Nucleus accumbens (tissue), 56 donors: ENCODE measurements around the gene SPRTN.

Experiments used
- DNase-seq, 56 donors: peaks; one replicate each; lab custom pipeline; 2025; lab: John Stamatoyannopoulos, UW

SPRTN gene

DNA sequence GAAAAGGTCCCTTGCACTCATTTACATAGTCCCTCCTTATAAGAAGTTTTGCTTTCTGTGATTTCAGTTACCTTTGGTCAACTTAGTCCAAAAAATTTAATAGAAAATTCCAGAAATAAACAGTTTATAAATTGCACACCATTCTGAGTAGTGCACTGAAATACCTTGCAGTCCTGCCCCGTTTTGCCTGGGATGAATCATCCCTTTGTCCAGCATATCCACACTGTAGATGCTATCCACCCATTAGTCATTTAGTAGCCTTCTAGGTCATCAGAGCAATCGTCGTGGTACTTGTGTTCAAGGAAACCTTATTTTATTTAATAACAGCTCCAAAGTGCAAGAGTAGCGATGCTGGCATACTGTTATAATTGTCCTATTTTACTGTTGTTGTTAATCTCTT, 38.0 kb downstream of the SPRTN start:
- DNase-seq: no peak

DNA sequence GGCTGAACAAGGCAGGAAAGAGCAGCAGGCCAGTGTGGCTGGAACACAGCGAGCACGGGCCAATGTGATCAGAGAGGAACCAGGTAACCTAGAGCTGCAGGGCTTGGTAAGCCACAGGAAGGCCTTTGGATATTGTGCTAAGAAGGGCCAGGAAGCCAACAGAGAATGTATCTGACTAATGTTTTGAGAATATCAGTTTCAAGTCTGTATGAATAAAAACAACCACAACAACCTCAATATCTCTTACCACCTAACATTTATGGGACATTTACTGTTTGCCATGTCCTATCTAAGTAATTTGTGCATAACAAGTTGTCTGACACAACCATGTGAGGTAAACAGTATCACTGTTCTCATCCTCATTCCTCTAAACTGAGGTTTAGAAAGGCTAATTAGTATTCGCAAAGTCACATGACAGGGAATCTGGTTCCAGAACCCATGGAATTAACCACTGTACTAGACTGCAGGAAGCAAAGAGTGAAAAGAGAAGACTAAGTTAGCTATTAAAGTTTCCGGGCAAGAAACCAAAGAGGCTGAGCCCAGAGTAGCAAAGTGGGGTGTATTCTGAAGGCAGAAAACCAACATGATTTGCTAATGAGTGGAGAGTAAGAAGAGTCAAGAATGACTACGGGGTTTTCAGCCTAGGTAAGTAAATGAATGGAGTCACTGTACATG, 38.9 kb downstream of the SPRTN start:
- DNase-seq: no peak

DNA sequence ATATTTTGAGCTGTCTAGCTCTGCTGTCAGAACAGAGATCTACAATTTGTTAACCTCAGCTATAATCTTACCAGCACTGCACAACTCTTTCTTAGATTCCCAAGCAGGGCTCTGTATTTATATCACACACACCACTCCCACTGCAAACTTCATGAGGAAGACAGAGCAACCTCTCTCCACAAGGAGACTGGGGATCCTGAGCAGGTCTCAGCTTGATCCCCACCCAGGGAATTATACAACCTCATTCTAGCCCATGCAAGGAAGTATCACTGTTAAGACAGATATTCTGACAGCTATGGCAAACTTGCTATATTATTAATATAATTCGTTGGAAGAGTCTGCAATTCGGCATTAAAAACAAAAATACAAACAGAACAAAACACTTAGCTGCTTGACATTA, 43.6 kb downstream of the SPRTN start:
- DNase-seq: no peak

DNA sequence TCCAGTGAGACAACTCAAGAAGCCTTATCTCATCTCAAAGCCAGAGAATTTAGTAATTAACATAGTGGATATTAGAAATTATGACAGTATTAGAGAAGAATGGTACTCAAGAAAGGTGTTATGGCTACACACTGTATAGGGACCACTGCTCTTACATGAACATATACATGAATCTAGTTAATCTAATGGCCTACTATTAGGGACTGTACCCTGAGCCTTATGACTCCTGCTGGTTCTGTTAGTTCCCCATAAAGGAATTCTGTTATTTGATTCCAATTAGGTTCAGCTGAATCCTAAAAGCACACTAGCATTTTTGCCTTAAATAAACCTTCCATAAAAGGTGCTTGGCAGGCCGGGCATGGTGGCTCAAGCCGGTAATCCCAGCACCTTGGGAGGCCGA, 44.3 kb downstream of the SPRTN start:
- no peak for DNase-seq

DNA sequence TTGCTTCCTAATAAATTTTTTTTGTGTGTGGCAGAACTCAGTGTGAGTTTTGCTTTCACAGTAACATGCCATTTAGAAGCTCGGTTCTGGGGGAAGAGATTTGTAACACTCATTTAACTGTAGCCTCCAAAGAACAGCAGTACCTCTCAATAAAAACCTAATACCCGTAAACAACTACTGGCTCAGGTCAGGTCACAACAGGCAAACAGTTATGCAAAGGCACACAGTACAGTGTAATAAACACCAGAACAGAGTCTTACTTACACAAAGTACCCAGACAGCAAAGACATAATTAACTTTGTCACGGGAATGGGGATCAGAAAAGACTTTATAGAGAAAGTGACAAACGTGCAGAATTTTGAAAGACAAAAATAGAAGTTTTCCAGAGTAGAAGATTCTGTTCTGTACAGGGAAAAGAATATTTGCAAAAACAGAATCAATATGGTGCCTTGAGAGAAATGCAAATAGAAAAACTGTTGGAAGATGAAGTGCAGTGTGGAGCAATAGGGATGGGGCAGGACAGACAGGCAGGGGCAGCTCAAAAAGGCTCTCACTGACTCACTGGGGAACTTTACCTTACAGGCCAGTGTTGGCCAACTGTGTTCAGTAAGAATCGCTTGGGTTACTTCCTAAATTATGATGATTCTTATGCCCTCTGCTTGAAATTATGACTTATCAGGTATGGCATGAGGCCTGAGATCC, 45.2 kb downstream of the SPRTN start:
- no peak for DNase-seq

DNA sequence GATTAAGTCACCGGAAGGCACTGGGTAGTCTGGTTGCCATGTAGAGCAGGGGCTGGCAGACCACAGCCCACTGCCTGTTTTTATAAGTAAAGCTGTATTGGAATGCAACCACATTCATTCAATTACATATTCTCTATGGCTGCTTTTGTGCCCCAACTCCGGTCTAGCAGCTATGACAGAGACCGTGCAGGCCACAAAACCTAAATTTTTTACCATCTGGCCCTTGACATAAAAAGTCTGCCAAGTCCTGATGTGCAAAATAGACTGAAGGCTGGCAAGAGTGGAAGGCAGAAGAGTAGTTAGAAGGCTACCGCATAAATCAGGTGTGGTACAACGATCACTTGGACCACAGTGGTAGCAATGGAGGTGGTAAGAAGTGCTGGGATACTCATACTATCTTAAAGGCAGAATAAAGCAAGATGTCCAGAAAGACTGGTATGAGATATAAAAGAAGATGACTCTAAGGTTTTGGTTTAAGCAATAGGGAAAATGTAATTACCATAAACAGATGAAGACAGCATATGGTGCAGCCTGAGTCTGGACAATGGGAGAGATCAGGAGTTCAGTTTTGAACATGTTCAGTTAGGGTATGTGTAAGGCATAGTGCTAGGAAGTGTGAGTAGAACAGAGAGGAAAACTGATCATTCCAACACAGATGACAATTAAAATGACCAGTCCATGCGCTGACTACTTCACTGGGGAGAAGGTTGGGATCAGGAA, 46.8 kb downstream of the SPRTN start:
- no peak for DNase-seq

DNA sequence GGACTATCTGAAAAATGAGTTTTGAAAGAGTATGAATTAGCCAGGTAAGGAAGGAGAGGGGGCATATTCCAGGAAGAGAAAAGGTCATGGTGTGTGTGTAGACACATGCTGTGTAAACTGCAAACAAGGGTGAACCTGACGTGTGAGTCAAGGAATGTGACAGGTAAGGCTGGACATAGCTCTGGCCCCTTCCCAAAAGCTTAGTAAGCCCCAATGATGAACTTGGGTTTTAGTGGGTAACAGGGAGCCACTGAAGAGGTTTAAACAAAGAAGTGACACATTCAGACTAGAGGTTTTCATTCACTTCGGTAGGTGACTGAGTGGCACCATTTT, 47.3 kb downstream of the SPRTN start:
- no peak for DNase-seq

DNA sequence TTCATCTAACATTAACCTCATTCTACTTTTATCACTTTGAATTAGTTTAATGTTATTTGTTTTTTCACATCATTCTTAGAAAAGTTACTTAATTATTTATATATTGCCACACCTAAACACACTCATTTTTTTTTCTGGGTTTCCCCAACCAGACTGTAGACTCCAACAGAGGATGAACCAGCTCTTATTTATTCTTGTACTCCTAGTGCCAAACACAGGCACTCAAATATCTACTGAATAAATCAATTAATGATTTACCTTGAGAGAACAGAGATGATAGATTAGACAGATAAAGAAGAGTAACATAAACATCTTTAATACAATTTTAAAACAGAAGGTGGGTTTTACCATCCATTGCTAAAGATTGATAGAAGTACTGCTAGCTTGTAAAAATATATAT, 48.4 kb downstream of the SPRTN start:
- no peak for DNase-seq

DNA sequence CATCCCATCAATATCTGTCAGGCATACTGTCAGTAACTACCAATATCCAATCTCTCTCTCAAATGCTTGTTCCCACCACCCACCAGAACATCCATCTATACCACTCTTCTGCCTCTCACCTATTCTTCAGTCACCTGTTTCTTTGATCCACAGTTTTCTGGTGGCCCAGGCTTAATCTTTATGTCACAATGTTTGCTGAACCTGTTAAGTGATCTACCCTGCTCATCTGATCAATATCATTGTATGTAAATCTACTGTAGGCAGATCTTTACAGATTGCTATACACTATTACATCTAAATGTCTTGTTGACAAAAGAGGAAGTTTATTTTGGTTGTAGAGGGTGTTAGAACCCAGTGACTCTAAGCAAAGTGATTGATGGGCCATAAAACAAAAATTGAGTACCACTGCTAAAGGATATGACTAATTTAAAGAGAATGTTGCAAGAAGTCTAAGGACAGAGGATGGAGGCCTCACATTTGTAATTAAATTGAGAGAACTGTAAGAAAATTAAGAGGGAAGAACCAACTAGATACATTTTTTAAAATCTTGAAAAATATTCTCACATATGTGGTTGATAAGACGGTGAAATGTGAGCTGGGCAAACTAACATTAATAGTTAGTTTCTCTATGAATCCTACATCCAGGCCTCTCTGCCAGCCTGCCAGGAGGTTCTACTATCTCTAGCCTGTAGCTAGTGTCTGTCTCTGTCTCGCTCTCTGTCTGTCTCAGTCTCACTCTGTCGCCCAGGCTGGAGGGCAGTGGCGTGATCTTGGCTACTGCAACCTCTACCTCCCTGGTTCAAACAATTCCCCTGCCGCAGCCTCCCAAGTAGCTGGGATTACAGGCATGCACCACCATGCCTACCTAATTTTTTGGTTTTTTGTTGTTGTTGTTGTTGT, 49.9 kb downstream of the SPRTN start:
- no peak for DNase-seq

DNA sequence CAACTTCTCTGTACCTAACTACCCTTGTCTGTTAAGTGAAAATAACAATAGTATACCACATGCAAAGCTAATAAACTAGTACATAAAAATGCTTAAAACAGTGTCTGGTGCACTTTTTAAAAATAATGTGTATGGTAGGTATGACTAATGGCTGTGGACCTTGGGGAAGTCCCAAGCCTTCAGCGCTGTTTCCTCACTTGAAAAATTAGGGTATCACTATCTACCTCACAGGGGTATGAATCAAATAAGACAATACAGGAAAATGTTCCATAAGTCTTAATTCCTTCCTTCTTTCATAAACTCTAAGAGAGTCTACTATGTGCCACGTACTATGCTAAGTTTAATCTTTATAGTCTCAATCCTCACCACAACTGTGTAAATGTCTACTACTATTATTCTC, 52.0 kb downstream of the SPRTN start:
- no peak for DNase-seq

DNA sequence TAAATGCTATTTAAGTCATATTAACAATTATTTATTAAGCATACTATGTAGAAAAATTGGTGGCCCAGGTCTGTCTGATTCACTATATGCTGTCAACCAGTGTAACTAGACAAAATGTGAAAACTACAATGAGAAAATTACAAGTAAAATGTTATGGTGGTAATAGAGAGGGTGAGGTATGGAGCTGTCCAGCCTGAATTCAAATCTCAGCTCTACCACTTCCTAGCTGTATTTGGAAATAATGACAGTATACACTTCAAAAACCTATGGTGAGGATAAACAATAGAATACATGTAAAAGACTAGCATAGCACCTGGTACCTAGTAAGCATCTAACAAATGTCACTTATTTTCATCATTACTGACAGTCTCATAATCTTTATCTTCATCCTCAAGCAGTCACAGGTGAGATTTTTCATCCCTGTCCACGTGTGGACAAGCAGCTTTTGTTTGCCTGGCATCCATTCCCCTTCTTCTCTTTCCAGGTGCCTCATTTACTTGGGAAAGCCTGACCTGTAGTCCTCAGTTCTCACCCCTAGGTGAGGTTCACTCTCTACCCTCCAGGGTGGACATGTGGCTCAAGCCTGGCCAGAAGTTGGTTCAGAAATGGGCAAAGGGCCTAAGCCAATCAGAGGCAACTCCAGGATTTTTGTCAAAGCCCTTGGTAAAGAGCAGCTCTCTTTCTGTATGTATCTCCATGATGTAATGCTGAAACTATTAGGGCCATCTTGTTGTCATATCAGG, 54.5 kb downstream of the SPRTN start:
- DNase-seq: no peak

DNA sequence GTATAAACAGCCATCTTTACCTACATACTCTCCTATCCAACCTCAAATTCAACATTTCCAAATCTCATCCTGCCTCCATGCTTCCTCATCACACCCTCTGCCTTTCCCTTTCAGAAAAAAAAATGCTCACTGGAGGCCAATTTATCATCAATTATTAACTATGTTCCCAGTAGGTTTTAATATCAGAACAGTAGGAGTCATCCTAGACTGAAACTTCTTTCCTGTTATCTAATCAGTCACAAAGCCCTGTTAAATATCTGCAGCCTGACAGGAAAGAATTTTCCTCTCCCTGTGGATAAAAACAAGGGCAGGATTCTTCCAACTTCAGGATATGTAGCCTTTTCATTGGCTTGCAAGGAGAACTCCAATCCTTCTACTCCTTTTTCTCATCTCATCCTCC, 55.6 kb downstream of the SPRTN start:
- no peak for DNase-seq

DNA sequence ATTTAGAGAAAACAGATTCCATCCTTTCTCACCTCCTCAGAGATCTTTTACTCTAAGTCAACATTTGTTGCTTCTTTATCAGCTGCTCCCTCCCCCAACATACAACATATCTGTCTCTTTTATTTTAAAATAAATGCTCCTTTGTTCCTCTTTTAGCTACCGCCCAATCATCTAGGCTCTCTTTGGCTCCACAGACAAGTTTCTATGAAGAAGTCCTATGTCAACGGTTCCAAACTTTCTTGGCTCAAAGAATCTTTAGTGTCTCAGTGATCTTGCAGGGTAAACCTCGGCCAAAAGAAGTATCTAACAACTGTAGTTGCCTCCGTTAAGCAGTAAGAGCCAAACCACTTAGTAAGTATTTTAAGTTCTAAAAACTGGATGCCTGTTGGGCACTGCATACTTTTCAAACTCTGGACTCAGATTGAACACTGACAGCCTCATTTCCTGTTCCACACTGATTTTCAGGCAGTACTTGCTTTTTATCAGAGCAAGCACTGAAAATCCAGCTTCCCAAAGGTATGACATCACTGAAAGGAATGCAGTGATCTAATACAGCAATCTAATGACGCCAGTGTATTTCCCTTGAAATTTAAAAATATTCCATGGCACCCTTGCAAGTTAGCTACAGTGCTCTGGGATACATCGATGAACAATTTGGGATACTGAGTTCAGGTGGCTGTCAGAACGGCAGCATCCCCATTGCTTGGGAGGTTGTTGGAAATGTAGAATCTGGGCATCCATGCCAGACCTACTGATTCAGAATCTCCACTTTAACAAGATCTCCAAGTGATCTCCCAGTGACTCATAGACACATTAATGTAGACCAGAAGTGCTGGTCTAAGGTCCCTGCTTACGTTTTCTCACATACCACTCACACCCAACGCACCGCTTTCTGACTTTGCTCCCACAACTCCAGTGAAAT, 57.2 kb downstream of the SPRTN start:
- DNase-seq: no peak

DNA sequence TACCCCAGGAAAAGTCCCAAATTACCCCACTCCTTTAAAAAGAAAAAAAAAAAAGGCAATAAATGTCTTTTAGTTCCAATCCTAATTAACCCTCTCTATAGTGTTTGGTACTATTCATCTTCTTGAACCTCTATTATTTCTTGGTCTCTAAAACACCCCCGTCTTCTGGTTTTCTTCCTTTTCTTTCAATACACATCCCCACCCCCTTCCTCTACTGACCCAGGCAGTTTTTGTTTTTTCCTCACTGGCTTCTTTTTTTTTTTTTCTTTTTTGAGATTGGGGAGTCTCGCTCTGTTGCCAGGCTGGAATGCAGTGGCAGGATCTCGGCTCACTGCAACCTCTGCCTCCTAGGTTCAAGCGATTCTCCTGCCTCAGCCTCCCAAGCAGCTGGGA, 57.9 kb downstream of the SPRTN start:
- no peak for DNase-seq

DNA sequence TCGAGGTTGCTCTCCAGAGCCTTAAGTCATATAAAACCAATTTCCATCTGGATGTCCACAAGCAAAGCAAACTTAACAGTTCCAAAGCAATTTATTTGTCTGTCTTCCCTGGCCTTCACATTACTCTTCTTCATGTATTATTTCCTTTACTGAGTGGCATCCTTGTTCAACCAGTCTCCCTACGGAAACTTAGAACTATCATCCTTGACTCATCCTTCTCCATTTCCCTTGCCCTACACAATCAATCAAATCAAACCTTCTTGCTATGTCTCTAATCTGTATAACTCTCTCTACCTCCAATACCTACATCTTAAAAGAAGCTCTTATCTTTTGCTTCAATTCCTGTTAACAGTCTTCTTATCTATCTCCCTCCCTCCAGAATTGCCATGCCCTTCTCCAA, 58.5 kb downstream of the SPRTN start:
- no peak for DNase-seq

DNA sequence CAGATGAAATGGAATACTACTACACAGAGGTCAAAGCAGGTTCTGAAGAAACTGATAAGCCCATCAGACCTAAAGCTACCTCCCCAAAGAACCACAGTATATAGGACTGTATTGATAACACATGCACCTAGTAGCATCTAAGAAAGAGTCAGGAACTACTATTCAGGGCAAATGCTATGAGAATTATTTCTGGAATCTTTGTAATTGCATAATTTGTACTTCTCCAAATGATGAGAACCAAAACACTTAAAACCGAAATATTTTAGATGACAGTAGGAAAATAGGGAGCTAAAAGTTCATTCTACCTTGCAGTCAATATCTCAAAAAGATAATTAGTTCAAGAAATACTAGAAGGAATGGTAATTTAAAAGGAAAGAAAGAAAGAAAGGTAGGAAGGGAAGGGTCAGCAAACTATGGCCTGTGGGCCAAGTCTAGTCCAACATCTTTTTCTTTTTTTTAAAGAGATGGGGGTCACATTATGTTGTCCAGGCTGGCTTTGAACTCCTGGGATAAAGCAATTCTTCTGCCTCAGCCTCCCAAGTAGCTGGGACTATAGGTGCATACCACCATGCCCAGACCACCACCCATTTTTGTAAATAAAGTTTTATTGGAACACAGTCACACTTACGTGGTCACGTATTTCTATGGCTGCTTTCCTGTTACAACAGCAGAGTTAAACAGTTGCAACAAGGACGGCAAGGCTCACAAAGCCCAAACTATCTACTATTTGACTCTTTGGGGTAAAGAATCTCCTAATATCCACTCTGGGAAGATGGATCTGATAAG, 60.0 kb downstream of the SPRTN start:
- DNase-seq: no peak

DNA sequence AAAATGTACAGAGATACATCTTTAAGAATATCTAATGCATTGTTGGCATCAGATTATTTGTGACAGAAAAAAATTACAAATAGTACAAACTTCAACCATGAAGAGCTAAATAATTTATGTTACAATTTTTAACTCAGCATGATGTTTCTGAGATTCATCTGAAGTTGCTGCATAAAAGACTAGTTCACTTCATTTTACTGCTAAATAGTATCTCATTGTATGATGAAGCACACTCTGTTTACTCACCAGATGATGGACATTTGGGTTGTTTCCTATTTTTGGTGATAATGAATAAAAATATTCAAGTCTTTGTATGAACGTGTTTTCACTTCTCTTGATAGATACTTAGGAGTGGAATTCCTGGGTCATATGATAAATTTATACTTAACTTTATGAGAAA, 63.4 kb downstream of the SPRTN start:
- DNase-seq: no peak

DNA sequence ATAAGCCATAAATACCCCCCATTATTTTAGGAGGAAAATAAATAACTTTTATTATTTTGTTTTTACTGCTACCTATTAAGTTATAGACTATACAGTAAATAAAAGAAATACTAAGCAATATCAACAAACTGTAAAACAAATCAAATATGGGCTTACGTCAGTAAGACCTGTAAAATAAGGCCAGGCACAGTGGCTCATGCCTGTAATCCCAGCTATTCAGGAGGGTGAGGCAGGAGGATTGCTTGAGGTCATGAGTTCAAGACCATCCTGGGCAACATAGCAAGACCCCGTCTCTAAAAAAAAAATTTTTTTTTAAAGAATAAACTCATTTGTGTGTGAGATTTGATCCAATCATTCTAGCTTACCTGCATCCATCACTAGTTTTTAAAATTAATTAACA, 66.2 kb downstream of the SPRTN start:
- no peak for DNase-seq
